Hepatocyte (in vitro differentiated cells): ENCODE measurements around the gene KRT85. TPM values are rescaled to one million over a fixed set of nuclear protein-coding genes. Genes with fewer than 3 reads are reported as not detected.
"Not testable (repeated sequence)": the region's sequence is repeated elsewhere in the genome, so short reads cannot be mapped to it uniquely, and the experiment has no call there.

ENCODE experiments used
- DNase-seq: peaks from one replicate; pipeline ENCODE4 v3.0.0-alpha.2; 2016; ENCODE audit warnings: low spot score
- H2AFZ ChIP-seq: fragments of 200-600 bp; sonication (generic); 2 replicates; pipeline ENCODE4 v1.6.0; 2016; ENCODE audit warnings: antibody characterized with exemption, mild to moderate bottlenecking
- H3K27ac ChIP-seq: fragments of 200-600 bp; sonication (generic); 2 replicates; pipeline ENCODE4 v1.5.1; 2016; ENCODE audit warnings: mild to moderate bottlenecking
- H3K27me3 ChIP-seq: fragments of 200-600 bp; sonication (generic); 2 replicates; pipeline ENCODE4 v1.6.1; 2016
- H3K36me3 ChIP-seq: fragments of 200-600 bp; sonication (generic); replicated peaks from 2 replicates; pipeline ENCODE4 v1.5.1; 2016; ENCODE audit warnings: low read depth; ENCODE audit not compliant: insufficient read depth
- H3K4me1 ChIP-seq: fragments of 200-600 bp; sonication (generic); 2 replicates; pipeline ENCODE4 v1.5.1; 2016; ENCODE audit warnings: mild to moderate bottlenecking, moderate library complexity; ENCODE audit not compliant: insufficient read depth
- H3K4me2 ChIP-seq: fragments of 200-600 bp; sonication (generic); 2 replicates; pipeline ENCODE4 v1.6.0; 2016
- H3K4me3 ChIP-seq: fragments of 200-600 bp; sonication (generic); 2 replicates; pipeline ENCODE4 v1.5.1; 2016; ENCODE audit warnings: mild to moderate bottlenecking
- H3K79me2 ChIP-seq: fragments of 200-600 bp; sonication (generic); 2 replicates; pipeline ENCODE4 v1.6.0; 2017; ENCODE audit warnings: mild to moderate bottlenecking
- H3K9me2 ChIP-seq: fragments of 200-600 bp; sonication (generic); replicated peaks from 2 replicates; pipeline ENCODE4 v1.6.0; 2017; ENCODE audit warnings: mild to moderate bottlenecking; ENCODE audit not compliant: insufficient read depth
- H3K9me3 ChIP-seq: fragments of 200-600 bp; sonication (generic); 2 replicates; pipeline ENCODE4 v1.5.1; 2016; ENCODE audit warnings: low read depth, mild to moderate bottlenecking
- H4K20me1 ChIP-seq: fragments of 200-600 bp; sonication (generic); 2 replicates; pipeline ENCODE4 v1.6.0; 2016; ENCODE audit warnings: mild to moderate bottlenecking; ENCODE audit not compliant: insufficient read depth, poor library complexity, severe bottlenecking
- EZH2 ChIP-seq: fragments of 200-600 bp; sonication (generic); IDR thresholded peaks from 2 replicates; pipeline ENCODE4 v1.6.1; 2016; ENCODE audit warnings: antibody characterized with exemption, mild to moderate bottlenecking, borderline replicate concordance
- EZH2phosphoT487 ChIP-seq: fragments of 200-600 bp; sonication (generic); IDR thresholded peaks from one replicate; pipeline ENCODE4 v1.6.1; 2018; ENCODE audit warnings: antibody characterized with exemption, mild to moderate bottlenecking, low read depth, moderate library complexity; ENCODE audit not compliant: unreplicated experiment, severe bottlenecking
- WGBS: methylation state at CpG from one replicate; pipeline ENCODE4 v1.1.6; 2016; ENCODE audit warnings: low lambda C conversion rate; ENCODE audit errors: missing lambda C conversion rate; 5-methylcytosine and 5-hydroxymethylcytosine counted together
- polyA plus RNA-seq: library from polyadenylated mRNA; unstranded; fragments of >200 nt; fragmentation: Nextera tagmentation; extraction: Ambion mirVana; gene quantifications from 2 replicates; pipeline ENCODE4 v1.2.1, GENCODE V29; 2016
- total RNA-seq: library from RNA; depleted of rRNA; stranded (reverse); fragments of >200 nt; gene quantifications from 2 replicates; pipeline ENCODE4 v1.2.3, GENCODE V29; 2014
- TF ChIP-seq, protein P1 (sequence below): fragments of 200-600 bp; sonication (generic); IDR thresholded peaks from 2 replicates; pipeline ENCODE4 v1.5.1; 2016; ENCODE audit warnings: antibody characterized with exemption, mild to moderate bottlenecking; ENCODE audit not compliant: poor library complexity

KRT85 gene
- total and polyA plus RNA-seq, 2 experiments from 2014 or later = not detected

DNA sequence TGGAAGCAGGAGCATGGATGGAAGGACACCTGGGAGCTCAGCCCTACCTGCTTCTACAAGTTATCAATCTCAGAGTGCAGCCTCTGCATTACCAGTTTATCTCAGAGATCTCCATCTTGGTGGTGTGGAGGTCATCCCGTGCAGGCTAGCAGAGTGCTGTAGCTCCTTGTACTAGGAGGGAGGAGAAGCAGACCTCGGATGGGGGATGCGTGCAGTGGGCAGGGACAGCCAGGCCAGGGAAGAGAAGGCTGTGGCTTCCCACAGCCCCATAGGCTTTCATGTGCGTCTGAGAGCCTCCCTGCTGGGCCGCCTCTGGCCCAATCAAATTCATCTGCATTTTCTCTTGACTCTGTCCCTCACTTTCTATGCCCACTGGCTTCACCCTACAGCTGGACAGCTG lies 47.7 kb upstream of the KRT85 start:
- 83% methylated on average over 5 of the region's 5 CpGs for WGBS
- Histone ChIP-seq H3K4me3 (no peak overlapping the region), H3K4me1 (peaks cover 3% of the 10 kb centered on the region), H3K36me3 (no peaks in the 10 kb centered on the region), H2AFZ (no peak overlapping the region), H3K9me2 (no peaks in the 10 kb centered on the region), H3K9me3 (no peaks in the 10 kb centered on the region), H3K4me2 (no peak overlapping the region), H3K27ac (no peak overlapping the region), H3K79me2 (no peaks in the 10 kb centered on the region), H3K27me3 (no peaks in the 10 kb centered on the region), H4K20me1 (no peaks in the 10 kb centered on the region)
- no peak for DNase-seq
- TF ChIP-seq EZH2 = no peak

- Histone ChIP-seq H3K36me3 (no peaks in the 10 kb centered on the region), H4K20me1 (no peaks in the 10 kb centered on the region), H3K9me2 (no peaks in the 10 kb centered on the region), H3K27me3 (no peaks in the 10 kb centered on the region), H3K27ac (no peak overlapping the region), H3K4me3 (no peak overlapping the region), H3K4me2 (no peak overlapping the region), H3K9me3 (no peaks in the 10 kb centered on the region), H2AFZ (no peak overlapping the region), H3K79me2 (no peaks in the 10 kb centered on the region), H3K4me1 (peaks cover 3% of the 10 kb centered on the region)
- no peak for DNase-seq
- 80% methylated on average over 8 of the region's 8 CpGs for WGBS
- no peak for TF ChIP-seq EZH2phosphoT487
- TF ChIP-seq, protein P1, sequence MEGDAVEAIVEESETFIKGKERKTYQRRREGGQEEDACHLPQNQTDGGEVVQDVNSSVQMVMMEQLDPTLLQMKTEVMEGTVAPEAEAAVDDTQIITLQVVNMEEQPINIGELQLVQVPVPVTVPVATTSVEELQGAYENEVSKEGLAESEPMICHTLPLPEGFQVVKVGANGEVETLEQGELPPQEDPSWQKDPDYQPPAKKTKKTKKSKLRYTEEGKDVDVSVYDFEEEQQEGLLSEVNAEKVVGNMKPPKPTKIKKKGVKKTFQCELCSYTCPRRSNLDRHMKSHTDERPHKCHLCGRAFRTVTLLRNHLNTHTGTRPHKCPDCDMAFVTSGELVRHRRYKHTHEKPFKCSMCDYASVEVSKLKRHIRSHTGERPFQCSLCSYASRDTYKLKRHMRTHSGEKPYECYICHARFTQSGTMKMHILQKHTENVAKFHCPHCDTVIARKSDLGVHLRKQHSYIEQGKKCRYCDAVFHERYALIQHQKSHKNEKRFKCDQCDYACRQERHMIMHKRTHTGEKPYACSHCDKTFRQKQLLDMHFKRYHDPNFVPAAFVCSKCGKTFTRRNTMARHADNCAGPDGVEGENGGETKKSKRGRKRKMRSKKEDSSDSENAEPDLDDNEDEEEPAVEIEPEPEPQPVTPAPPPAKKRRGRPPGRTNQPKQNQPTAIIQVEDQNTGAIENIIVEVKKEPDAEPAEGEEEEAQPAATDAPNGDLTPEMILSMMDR = no peak
- TF ChIP-seq EZH2 = no peak
Observed at GRCh38 chr12:52413782-52414345, 46.6 kb upstream of the KRT85 start.

DNA sequence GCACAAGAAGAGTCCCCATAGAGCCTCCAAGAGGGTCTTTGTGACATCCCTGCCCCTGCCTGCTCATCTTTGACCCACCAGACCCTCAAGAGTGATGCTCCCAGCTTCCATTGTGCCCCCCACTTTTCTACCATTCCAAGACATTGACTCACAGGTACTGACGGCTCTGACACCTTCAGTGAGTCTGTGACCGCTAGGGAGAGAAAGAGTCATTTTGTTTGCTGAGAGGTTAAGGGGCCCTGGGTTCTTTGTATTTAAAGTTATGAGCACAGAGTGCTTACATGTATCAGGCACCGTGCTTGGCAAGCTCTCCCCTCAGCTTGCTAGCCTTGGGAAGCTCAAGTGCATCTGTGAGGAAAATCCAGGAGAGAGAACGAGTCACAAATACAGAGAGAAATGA lies 45.9 kb upstream of the KRT85 start:
- no peak overlapping the region for H3K4me3 ChIP-seq
- TF ChIP-seq EZH2phosphoT487 = no peak
- no peak for TF ChIP-seq EZH2
- TF ChIP-seq, protein P1 = no peak
- no peaks in the 10 kb centered on the region for H3K36me3 ChIP-seq
- no peak overlapping the region for H2AFZ ChIP-seq
- no peaks in the 10 kb centered on the region for H3K9me3 ChIP-seq
- no peak overlapping the region for H3K4me2 ChIP-seq
- 46% methylated on average over 4 of the region's 4 CpGs for WGBS
- no peak for DNase-seq
- no peak overlapping the region for H3K27ac ChIP-seq
- no peaks in the 10 kb centered on the region for H3K27me3 ChIP-seq
- H3K9me2 ChIP-seq = no peaks in the 10 kb centered on the region
- H4K20me1 ChIP-seq = no peaks in the 10 kb centered on the region
- no peaks in the 10 kb centered on the region for H3K79me2 ChIP-seq
- H3K4me1 ChIP-seq = peaks cover 3% of the 10 kb centered on the region

DNA sequence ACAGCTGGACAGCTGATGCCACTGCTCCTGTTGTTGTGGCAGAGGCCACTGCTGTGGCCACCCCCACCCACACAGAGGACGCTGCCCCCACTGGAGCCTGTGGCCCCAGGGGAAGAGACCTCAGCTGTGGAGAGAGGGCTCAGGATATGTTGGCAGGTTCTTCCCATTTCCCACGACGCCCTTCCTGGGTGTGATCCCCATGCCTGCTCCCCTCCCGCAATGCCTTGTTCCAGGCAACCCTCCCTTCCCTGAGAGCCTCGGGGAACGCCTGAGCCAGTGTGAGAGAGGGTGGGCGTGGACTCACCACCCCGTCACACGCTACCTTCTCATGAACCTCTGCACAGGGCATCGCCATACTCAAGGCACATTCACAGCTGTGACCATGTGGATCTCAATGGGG lies 44.5 kb upstream of the KRT85 start:
- H2AFZ ChIP-seq = no peak overlapping the region
- DNase-seq = no peak
- H3K36me3 ChIP-seq = no peaks in the 10 kb centered on the region
- no peak overlapping the region for H3K27ac ChIP-seq
- H4K20me1 ChIP-seq = no peaks in the 10 kb centered on the region
- no peaks in the 10 kb centered on the region for H3K79me2 ChIP-seq
- TF ChIP-seq EZH2 (no peak), EZH2phosphoT487 (no peak)
- TF ChIP-seq, protein P1 = no peak
- WGBS = 84% methylated on average over 10 of the region's 10 CpGs
- no peaks in the 10 kb centered on the region for H3K9me2 ChIP-seq
- no peak overlapping the region for H3K4me3 ChIP-seq
- H3K4me2 ChIP-seq = no peak overlapping the region
- H3K27me3 ChIP-seq = no peaks in the 10 kb centered on the region
- H3K4me1 ChIP-seq = peaks cover 3% of the 10 kb centered on the region
- no peaks in the 10 kb centered on the region for H3K9me3 ChIP-seq

GRCh38 chr12:52410589-52411248 lies 43.4 kb upstream of the KRT85 start:
- not testable (repeated sequence) for H3K4me2 ChIP-seq, H3K9me3 ChIP-seq, H3K9me2 ChIP-seq, H3K4me3 ChIP-seq, H3K36me3 ChIP-seq, H3K4me1 ChIP-seq, H3K27ac ChIP-seq, H3K79me2 ChIP-seq, H3K27me3 ChIP-seq, H2AFZ ChIP-seq, H4K20me1 ChIP-seq, DNase-seq
- no CpG with 5 or more reads among the region's 1 CpG for WGBS
